HEK293 (cell line): Measurements from ENCODE around the gene PEX7.
A peak's percentile ranks its signal among the peaks of the same experiment; 100 is the strongest.

ENCODE experiments used
- GFI1B ChIP-seq: fragments of 450-650 bp; formaldehyde crosslinking; IDR thresholded peaks from 2 replicates; pipeline ENCODE4 v1.5.1; 2016; ENCODE audit warnings: missing biosample characterization, missing genetic modification characterization
- GLIS1 ChIP-seq: fragments of 450-650 bp; formaldehyde crosslinking; IDR thresholded peaks from 2 replicates; pipeline ENCODE4 v1.5.1; 2016; ENCODE audit warnings: missing biosample characterization, missing genetic modification characterization
- ZBTB17 ChIP-seq: fragments of 450-650 bp; formaldehyde crosslinking; IDR thresholded peaks from 2 replicates; pipeline ENCODE4 v1.5.1; 2016; ENCODE audit warnings: missing biosample characterization, missing genetic modification characterization
- ZBTB21 ChIP-seq: fragments of 450-650 bp; formaldehyde crosslinking; IDR thresholded peaks from 2 replicates; pipeline ENCODE4 v1.5.1; 2017; ENCODE audit warnings: missing biosample characterization, missing genetic modification characterization
- ZFHX2 ChIP-seq: fragments of 450-650 bp; formaldehyde crosslinking; conservative IDR thresholded peaks from 2 replicates; pipeline ENCODE4 v1.5.1; 2016; ENCODE audit warnings: missing biosample characterization, missing genetic modification characterization
- ZFP69B ChIP-seq: fragments of 450-650 bp; formaldehyde crosslinking; IDR thresholded peaks from 2 replicates; pipeline ENCODE4 v1.5.1; 2016; ENCODE audit warnings: missing biosample characterization, missing genetic modification characterization
- ZNF174 ChIP-seq: fragments of 450-650 bp; formaldehyde crosslinking; IDR thresholded peaks from 2 replicates; pipeline ENCODE4 v1.5.0; 2017; ENCODE audit warnings: missing biosample characterization, mild to moderate bottlenecking, missing genetic modification characterization
- ZNF221 ChIP-seq: fragments of 450-650 bp; formaldehyde crosslinking; IDR thresholded peaks from 2 replicates; pipeline ENCODE4 v1.5.1; 2017; ENCODE audit warnings: missing biosample characterization, missing genetic modification characterization, borderline replicate concordance
- ZNF24 ChIP-seq: fragments of 450-650 bp; formaldehyde crosslinking; IDR thresholded peaks from 2 replicates; pipeline ENCODE4 v1.5.1; 2016; ENCODE audit warnings: missing biosample characterization, missing genetic modification characterization
- ZNF341 ChIP-seq: fragments of 450-650 bp; formaldehyde crosslinking; IDR thresholded peaks from 2 replicates; pipeline ENCODE4; 2016; ENCODE audit warnings: low read depth, missing biosample characterization, missing genetic modification characterization
- ZNF558 ChIP-seq: fragments of 450-650 bp; formaldehyde crosslinking; IDR thresholded peaks from 2 replicates; pipeline ENCODE4 v1.5.1; 2016; ENCODE audit warnings: missing biosample characterization, missing genetic modification characterization
- ZNF621 ChIP-seq: fragments of 450-650 bp; formaldehyde crosslinking; IDR thresholded peaks from 2 replicates; pipeline ENCODE4 v1.5.1; 2017; ENCODE audit warnings: missing biosample characterization, missing genetic modification characterization
- ZNF623 ChIP-seq: fragments of 450-650 bp; formaldehyde crosslinking; IDR thresholded peaks from 2 replicates; pipeline ENCODE4 v1.5.1; 2016; ENCODE audit warnings: missing biosample characterization, missing genetic modification characterization
- ZNF777 ChIP-seq: fragments of 450-650 bp; formaldehyde crosslinking; IDR thresholded peaks from 2 replicates; pipeline ENCODE4 v1.5.1; 2017; ENCODE audit warnings: missing biosample characterization, missing genetic modification characterization, borderline replicate concordance
- TF ChIP-seq, protein P1 (sequence below): fragments of 450-650 bp; formaldehyde crosslinking; IDR thresholded peaks from 2 replicates; pipeline ENCODE4 v1.5.1; 2016; ENCODE audit warnings: missing biosample characterization, missing genetic modification characterization
- TF ChIP-seq, protein P2 (sequence below): sonication (generic); formaldehyde crosslinking; IDR thresholded peaks from 2 replicates; pipeline ENCODE4 v1.8.1; 2022; ENCODE audit warnings: mild to moderate bottlenecking, moderate library complexity, missing genetic modification reagents
- TF ChIP-seq, protein P3 (sequence below): fragments of 450-650 bp; IDR thresholded peaks from 2 replicates; pipeline ENCODE4 v1.5.1; 2018; ENCODE audit warnings: missing biosample characterization, mild to moderate bottlenecking, missing genetic modification characterization
- TF ChIP-seq, protein P4 (sequence below): fragments of 450-650 bp; formaldehyde crosslinking; IDR thresholded peaks from 2 replicates; pipeline ENCODE4 v1.5.1; 2016; ENCODE audit warnings: missing biosample characterization, missing genetic modification characterization, borderline replicate concordance
- TF ChIP-seq, protein P5 (sequence below): fragments of 450-650 bp; formaldehyde crosslinking; IDR thresholded peaks from 2 replicates; pipeline ENCODE4 v1.5.1; 2016; ENCODE audit warnings: missing biosample characterization, missing genetic modification characterization
- TF ChIP-seq, protein P6 (sequence below): fragments of 450-650 bp; formaldehyde crosslinking; IDR thresholded peaks from 2 replicates; pipeline ENCODE4 v1.5.1; 2016; ENCODE audit warnings: missing biosample characterization, missing genetic modification characterization
- TF ChIP-seq, protein P7 (sequence below): IDR thresholded peaks from 2 replicates; pipeline ENCODE4 v1.6.1; 2011; ENCODE audit warnings: mild to moderate bottlenecking, low read depth, low read length, borderline replicate concordance

The PEX7 gene

DNA sequence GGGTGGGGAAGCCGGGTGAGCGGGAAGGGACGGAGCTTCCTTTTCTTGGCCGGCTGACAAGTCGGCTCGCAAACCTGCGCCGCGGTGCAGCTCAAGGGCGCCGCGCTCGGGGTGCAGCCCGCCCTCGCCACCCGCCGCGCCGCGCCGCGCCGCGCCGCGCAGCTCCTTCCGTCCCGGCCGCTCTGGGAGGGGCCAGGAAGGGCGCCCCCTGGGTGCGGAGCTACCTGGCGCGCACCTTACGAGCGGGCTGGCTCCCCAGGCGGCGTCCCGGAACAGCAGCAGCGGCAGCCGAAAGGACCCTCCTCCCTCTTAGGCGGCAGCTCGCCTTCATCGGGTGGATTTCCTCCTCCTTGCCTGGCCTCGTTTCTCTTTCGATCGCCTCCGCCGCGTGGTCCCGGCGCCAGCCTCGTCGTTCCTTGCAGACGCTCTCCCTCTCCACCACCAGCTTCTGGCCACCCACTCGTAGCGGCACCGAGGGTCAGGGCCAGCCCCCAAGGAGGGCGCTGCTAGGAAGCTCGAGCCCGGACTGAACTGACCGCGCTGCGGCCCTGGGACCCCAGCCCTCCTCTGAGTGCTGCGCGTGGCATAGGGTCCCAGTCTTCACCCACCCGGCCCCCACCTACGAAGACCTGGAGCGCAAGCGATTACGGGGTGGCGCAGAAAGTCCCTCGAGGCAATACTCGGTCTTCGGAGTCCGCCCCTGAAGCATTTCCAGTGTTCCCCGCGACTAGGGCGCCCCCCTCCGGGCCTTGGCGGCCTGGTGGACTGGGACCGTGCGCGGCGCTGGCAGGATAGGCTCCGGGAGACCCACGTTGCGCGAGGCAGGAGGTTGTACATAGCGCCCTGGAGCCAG, 29.8 kb upstream of the PEX7 start, which contains the start of gene MAP3K5 (continued):
- TF ChIP-seq, protein P1, sequence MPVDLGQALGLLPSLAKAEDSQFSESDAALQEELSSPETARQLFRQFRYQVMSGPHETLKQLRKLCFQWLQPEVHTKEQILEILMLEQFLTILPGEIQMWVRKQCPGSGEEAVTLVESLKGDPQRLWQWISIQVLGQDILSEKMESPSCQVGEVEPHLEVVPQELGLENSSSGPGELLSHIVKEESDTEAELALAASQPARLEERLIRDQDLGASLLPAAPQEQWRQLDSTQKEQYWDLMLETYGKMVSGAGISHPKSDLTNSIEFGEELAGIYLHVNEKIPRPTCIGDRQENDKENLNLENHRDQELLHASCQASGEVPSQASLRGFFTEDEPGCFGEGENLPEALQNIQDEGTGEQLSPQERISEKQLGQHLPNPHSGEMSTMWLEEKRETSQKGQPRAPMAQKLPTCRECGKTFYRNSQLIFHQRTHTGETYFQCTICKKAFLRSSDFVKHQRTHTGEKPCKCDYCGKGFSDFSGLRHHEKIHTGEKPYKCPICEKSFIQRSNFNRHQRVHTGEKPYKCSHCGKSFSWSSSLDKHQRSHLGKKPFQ (tag by site-specific recombination): 0 out of 2 replicates have a peak, but pooled peaks have one; percentile 21
- peak; percentile 54 for TF ChIP-seq GLIS1 (tag by site-specific recombination)
- TF ChIP-seq, protein P2, sequence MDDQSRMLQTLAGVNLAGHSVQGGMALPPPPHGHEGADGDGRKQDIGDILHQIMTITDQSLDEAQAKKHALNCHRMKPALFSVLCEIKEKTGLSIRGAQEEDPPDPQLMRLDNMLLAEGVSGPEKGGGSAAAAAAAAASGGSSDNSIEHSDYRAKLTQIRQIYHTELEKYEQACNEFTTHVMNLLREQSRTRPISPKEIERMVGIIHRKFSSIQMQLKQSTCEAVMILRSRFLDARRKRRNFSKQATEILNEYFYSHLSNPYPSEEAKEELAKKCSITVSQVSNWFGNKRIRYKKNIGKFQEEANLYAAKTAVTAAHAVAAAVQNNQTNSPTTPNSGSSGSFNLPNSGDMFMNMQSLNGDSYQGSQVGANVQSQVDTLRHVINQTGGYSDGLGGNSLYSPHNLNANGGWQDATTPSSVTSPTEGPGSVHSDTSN (CRISPR knock-in tag): no peak
- TF ChIP-seq ZNF221: no peak
- no peak for TF ChIP-seq ZNF621
- no peak for TF ChIP-seq ZNF558
- TF ChIP-seq, protein P3, sequence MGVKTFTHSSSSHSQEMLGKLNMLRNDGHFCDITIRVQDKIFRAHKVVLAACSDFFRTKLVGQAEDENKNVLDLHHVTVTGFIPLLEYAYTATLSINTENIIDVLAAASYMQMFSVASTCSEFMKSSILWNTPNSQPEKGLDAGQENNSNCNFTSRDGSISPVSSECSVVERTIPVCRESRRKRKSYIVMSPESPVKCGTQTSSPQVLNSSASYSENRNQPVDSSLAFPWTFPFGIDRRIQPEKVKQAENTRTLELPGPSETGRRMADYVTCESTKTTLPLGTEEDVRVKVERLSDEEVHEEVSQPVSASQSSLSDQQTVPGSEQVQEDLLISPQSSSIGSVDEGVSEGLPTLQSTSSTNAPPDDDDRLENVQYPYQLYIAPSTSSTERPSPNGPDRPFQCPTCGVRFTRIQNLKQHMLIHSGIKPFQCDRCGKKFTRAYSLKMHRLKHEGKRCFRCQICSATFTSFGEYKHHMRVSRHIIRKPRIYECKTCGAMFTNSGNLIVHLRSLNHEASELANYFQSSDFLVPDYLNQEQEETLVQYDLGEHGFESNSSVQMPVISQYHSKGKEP (tag by site-specific recombination): peak; percentile 84
- TF ChIP-seq, protein P4, sequence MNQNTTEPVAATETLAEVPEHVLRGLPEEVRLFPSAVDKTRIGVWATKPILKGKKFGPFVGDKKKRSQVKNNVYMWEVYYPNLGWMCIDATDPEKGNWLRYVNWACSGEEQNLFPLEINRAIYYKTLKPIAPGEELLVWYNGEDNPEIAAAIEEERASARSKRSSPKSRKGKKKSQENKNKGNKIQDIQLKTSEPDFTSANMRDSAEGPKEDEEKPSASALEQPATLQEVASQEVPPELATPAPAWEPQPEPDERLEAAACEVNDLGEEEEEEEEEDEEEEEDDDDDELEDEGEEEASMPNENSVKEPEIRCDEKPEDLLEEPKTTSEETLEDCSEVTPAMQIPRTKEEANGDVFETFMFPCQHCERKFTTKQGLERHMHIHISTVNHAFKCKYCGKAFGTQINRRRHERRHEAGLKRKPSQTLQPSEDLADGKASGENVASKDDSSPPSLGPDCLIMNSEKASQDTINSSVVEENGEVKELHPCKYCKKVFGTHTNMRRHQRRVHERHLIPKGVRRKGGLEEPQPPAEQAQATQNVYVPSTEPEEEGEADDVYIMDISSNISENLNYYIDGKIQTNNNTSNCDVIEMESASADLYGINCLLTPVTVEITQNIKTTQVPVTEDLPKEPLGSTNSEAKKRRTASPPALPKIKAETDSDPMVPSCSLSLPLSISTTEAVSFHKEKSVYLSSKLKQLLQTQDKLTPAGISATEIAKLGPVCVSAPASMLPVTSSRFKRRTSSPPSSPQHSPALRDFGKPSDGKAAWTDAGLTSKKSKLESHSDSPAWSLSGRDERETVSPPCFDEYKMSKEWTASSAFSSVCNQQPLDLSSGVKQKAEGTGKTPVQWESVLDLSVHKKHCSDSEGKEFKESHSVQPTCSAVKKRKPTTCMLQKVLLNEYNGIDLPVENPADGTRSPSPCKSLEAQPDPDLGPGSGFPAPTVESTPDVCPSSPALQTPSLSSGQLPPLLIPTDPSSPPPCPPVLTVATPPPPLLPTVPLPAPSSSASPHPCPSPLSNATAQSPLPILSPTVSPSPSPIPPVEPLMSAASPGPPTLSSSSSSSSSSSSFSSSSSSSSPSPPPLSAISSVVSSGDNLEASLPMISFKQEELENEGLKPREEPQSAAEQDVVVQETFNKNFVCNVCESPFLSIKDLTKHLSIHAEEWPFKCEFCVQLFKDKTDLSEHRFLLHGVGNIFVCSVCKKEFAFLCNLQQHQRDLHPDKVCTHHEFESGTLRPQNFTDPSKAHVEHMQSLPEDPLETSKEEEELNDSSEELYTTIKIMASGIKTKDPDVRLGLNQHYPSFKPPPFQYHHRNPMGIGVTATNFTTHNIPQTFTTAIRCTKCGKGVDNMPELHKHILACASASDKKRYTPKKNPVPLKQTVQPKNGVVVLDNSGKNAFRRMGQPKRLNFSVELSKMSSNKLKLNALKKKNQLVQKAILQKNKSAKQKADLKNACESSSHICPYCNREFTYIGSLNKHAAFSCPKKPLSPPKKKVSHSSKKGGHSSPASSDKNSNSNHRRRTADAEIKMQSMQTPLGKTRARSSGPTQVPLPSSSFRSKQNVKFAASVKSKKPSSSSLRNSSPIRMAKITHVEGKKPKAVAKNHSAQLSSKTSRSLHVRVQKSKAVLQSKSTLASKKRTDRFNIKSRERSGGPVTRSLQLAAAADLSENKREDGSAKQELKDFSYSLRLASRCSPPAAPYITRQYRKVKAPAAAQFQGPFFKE: 0 out of 2 replicates have a peak, but pooled peaks have one; percentile 48
- TF ChIP-seq, protein P5, sequence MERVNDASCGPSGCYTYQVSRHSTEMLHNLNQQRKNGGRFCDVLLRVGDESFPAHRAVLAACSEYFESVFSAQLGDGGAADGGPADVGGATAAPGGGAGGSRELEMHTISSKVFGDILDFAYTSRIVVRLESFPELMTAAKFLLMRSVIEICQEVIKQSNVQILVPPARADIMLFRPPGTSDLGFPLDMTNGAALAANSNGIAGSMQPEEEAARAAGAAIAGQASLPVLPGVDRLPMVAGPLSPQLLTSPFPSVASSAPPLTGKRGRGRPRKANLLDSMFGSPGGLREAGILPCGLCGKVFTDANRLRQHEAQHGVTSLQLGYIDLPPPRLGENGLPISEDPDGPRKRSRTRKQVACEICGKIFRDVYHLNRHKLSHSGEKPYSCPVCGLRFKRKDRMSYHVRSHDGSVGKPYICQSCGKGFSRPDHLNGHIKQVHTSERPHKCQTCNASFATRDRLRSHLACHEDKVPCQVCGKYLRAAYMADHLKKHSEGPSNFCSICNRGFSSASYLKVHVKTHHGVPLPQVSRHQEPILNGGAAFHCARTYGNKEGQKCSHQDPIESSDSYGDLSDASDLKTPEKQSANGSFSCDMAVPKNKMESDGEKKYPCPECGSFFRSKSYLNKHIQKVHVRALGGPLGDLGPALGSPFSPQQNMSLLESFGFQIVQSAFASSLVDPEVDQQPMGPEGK (tag by site-specific recombination): peak; percentile 91
- TF ChIP-seq, protein P6, sequence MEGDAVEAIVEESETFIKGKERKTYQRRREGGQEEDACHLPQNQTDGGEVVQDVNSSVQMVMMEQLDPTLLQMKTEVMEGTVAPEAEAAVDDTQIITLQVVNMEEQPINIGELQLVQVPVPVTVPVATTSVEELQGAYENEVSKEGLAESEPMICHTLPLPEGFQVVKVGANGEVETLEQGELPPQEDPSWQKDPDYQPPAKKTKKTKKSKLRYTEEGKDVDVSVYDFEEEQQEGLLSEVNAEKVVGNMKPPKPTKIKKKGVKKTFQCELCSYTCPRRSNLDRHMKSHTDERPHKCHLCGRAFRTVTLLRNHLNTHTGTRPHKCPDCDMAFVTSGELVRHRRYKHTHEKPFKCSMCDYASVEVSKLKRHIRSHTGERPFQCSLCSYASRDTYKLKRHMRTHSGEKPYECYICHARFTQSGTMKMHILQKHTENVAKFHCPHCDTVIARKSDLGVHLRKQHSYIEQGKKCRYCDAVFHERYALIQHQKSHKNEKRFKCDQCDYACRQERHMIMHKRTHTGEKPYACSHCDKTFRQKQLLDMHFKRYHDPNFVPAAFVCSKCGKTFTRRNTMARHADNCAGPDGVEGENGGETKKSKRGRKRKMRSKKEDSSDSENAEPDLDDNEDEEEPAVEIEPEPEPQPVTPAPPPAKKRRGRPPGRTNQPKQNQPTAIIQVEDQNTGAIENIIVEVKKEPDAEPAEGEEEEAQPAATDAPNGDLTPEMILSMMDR (tag by site-specific recombination): peak; percentile 96
- TF ChIP-seq, protein P7, sequence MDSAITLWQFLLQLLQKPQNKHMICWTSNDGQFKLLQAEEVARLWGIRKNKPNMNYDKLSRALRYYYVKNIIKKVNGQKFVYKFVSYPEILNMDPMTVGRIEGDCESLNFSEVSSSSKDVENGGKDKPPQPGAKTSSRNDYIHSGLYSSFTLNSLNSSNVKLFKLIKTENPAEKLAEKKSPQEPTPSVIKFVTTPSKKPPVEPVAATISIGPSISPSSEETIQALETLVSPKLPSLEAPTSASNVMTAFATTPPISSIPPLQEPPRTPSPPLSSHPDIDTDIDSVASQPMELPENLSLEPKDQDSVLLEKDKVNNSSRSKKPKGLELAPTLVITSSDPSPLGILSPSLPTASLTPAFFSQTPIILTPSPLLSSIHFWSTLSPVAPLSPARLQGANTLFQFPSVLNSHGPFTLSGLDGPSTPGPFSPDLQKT: no peak
- TF ChIP-seq ZNF24: no peak
- TF ChIP-seq ZFHX2 (tag by site-specific recombination): peak; percentile 87
- TF ChIP-seq ZNF623 (tag by site-specific recombination): no peak
- TF ChIP-seq ZNF777: peak; percentile 94
- peak; percentile 94 for TF ChIP-seq ZNF341 (tag by site-specific recombination)
- TF ChIP-seq ZBTB17 (tag by site-specific recombination): peak; percentile 96
- no peak for TF ChIP-seq ZNF174
- no peak for TF ChIP-seq ZBTB21 (tag by site-specific recombination)
- TF ChIP-seq ZFP69B (tag by site-specific recombination): peak; percentile 68; the same call in 1 of the 2 replicates
- TF ChIP-seq GFI1B: no peak
